EL (cell line): ENCODE results near the gene APAF1.

ENCODE experiments used
- DNase-seq: peaks from one replicate; pipeline ENCODE4 v3.0.0-alpha.2; 2016

APAF1 gene

GRCh38 chr12:98674841-98675240 lies 29.8 kb downstream of the APAF1 start:
- DNase-seq: no peak

DNA sequence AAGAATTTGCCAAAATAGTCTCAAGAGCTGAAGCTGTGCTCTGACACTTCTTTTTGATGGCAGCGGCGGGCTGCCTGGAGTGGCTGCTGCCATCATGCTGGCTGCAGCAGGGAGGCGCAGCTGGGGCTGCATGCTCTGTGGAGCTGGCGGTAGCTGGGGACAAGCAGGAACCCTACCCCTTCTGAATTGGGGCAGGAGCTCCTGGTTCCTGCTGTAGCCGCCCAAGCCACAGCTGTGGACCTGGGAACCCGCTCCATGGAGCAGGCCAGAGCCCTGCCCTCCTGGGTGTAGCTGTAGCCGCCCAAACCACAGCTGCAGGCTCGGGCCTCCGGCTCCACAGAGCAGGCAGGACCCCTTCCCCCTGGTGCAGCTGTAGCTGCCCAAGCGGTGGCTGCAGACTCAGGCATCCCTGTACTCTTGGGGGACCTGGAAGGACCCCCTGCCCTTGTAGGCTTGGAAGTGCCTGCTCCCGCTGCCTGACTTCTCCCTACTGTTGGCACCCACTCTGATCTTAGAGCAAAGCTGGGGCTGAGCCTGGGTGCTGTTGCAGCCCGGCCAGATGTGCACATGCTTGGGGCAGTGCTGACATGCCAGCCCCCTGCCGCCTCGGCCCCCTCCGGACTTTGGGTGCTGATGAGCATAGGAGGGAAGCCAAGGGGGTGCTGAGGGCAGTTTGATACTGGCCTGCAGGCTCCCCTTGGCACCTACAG lies 33.3 kb downstream of the APAF1 start:
- DNase-seq: no peak

GRCh38 chr12:98678946-98679610 lies 34.0 kb downstream of the APAF1 start:
- DNase-seq: no peak

DNA sequence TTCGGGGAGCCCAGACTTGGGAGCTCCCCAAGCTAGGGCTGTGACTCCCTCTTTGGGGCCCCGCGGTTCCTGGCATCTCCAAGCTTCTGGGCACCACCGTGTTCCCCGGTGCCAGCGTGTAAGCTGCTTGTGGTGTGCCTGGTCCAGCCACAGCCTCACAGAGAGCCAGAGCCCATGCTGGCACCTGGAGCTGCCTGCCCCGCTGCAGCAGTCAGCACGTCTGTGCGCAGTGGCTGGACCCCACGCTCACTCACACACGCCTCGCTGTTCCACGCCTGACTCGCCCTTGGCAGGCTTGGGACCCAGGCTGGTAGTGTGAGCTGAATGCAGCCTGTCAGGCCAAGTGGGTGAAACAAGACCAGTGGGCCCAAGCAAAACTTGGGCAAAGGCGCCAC lies 34.5 kb downstream of the APAF1 start:
- no peak for DNase-seq

GRCh38 chr12:98684199-98684598 lies 39.1 kb downstream of the APAF1 start:
- no peak for DNase-seq

DNA sequence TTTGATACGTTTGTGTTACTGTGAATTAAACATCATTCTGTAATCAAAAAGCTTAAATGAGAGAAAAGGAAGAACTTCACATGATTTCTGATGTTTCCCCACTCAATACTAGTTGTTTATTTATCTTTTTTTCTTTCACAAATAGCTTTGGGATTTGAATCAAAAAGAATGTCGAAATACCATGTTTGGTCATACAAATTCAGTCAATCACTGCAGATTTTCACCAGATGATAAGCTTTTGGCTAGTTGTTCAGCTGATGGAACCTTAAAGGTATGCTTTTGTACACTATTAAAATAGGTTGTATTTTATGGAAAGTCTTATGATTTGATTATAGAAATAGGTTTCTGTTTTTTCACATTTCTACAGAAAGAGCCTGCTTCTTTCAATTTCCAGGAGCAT lies 41.5 kb downstream of the APAF1 start:
- DNase-seq: no peak

DNA sequence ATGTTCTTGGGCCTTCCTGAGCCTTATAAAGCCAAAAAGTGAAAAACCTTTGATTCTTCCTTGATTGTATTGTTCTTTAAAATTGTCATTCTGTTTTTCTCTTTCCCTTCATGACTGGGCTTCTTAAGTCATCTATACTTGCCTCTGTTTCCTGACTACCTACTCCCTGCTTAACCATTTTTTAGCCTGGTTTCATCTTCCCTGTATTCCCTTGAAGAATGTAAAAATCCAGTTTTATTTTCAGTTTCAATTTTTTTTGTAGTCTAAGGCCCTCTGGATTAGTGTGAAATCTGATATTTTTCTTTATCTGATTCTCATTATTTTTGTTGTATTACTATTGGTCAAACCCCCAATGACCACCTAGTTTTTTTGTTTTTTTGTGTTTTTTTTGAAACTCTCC lies 46.3 kb downstream of the APAF1 start:
- DNase-seq: no peak

- no peak for DNase-seq
Observed at GRCh38 chr12:98696036-98696646, 51.1 kb downstream of the APAF1 start.

DNA sequence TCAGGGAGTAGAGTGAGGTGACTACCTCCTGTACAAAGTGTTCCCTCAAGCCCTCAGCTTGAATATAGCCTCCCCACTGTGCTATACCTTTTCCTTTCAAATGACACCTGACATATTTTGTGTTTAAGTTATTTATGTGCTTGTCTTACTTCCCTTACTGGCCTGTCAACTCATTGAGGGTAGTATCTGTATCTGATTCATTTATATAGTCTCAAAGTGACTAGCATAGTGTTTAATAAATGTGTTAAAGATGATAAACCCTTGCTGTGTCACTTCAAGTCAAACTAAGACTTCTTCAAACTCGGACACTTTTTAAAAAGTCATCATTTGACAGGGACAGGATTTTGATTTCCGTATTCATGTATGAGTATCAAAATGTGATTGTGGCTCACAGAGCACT lies 52.1 kb downstream of the APAF1 start:
- DNase-seq: no peak

DNA sequence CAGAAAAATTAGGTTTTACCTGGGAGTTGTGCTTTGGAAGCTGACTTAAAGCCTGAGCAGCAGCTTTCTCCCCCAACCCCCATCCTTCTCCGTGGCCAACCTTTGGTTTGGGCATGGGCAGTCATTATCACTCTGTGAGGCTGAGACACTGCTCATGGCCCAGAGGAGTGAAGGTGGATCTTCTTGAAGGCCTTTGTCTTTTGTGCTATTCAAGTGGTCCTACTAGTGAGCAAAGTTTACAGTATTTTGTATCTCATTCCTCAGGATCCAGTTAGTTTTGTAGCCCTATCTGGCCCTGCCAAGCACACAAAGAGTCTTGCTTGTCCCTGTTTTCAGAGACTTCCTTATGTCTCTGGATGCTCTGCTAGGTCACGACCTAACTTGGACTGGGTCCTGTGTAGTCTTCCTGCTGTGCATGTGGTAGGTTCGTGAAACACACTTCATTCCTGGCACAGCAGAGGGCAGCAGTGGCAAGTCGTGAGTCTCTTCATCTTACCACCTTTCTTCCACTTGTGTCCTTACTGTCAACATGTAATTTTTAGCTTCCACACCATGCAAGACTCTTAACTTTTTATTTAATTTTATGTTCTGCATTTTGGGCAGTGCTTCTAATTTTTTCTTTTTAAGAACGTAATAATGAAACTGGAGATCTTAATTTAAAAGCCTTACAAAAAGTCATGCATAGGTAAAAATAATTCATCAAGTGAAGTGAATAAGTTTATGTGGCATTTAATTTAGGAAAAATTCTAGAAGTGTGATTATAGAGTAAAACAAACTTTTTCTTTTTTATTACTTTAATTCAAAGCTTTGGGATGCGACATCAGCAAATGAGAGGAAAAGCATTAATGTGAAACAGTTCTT lies 53.7 kb downstream of the APAF1 start:
- peak; percentile 62 for DNase-seq

- no peak for DNase-seq
Observed at GRCh38 chr12:98699586-98699985, 54.5 kb downstream of the APAF1 start.

- no peak for DNase-seq
Observed at GRCh38 chr12:98701166-98701565, 56.1 kb downstream of the APAF1 start.

DNA sequence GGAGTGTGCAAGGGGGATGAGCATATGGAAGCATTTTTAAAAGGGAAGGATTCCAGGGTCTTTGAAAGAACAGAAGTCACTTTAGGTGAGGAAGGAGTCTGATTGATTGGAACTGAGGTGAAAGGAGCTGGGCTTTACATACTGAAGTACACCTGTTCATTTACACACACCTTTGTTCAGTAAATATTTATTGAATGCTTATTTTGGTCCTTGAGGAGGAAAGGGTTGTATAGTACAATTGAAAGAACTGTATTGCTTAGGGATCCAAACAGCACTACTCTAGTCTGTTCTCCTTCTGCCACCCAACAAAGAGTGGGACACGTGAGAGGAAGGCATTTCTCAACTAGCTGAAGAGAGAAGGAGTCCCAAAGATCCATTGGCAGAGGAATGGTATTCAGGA lies 63.9 kb downstream of the APAF1 start:
- DNase-seq: no peak

- DNase-seq: no peak
Observed at GRCh38 chr12:98714426-98714825, 69.3 kb downstream of the APAF1 start.

GRCh38 chr12:98719515-98720504 lies 74.7 kb downstream of the APAF1 start:
- DNase-seq: no peak

GRCh38 chr12:98721204-98721702 lies 76.2 kb downstream of the APAF1 start:
- no peak for DNase-seq

- no peak for DNase-seq
Observed at GRCh38 chr12:98724384-98725155, 79.5 kb downstream of the APAF1 start.

DNA sequence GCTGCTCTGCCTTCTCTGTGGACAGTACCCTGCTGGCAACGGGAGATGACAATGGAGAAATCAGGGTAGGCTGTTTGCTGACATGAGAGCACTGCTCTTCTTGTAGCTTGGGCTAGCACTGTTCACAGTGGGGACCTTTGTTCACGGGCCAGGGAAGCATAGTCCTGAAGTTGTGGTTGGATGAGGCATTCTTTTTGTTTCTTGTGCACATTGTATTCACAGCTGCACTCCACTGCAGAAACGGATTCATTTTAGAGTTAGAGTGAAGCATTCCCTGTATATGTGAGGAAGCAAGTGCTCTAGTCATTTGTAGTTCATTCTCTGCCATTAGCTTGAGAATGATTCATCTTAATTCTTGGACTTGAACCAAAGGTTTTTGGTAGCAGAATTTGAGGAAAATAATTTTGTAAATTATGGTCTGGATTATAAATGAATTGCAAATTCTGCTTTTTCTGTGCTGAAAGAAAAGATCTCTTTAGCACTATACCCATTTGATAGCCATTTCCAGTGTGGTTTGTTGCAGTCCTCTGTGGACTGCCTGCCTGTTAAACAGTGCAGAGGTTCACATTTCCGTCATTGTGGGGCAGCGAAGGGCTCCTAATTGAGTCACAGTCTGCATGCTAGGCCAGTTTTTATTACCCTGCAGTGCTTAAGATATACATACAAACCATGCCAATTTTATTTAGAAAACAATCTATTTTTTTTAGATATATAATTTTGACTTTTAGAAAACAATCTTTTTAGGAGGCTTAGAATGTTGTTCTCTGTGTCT lies 80.6 kb downstream of the APAF1 start:
- DNase-seq: peak; percentile 61

DNA sequence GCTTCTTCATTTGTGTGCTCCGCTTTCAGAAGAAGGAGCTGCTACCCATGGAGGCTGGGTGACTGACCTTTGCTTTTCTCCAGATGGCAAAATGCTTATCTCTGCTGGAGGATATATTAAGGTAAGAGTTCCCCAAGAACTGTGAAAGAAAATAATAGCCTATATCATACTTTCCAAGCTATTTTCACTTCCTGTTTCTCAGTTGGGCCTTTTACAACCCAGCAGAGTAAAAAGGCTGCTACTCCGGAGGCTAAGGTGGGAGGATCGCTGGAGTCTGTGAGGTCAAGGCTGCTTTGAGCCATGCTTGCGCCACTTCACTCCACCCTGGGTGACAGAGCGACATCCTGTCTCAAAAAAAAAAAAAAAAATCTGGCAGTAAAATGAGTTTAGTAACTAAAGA lies 82.1 kb downstream of the APAF1 start:
- no peak for DNase-seq

GRCh38 chr12:98730412-98730811 lies 85.3 kb downstream of the APAF1 start:
- DNase-seq: no peak
